HEK293 (cell line): ENCODE measurements around the gene SAMD14.

ENCODE experiments used
- MEIS1 ChIP-seq: sonication (generic); formaldehyde crosslinking; IDR thresholded peaks from 2 replicates; pipeline ENCODE4 v1.8.1; 2022; ENCODE audit warnings: missing genetic modification reagents, mild to moderate bottlenecking, borderline replicate concordance
- MZF1 ChIP-seq: fragments of 450-650 bp; formaldehyde crosslinking; IDR thresholded peaks from 2 replicates; pipeline ENCODE4 v1.5.1; 2017; ENCODE audit warnings: missing biosample characterization, missing genetic modification characterization, borderline replicate concordance
- SALL2 ChIP-seq: fragments of 450-650 bp; formaldehyde crosslinking; IDR thresholded peaks from 2 replicates; pipeline ENCODE4 v1.5.0; 2017; ENCODE audit warnings: missing biosample characterization, mild to moderate bottlenecking, missing genetic modification characterization, borderline replicate concordance
- WT1 ChIP-seq: fragments of 450-650 bp; formaldehyde crosslinking; IDR thresholded peaks from 2 replicates; pipeline ENCODE4 v1.5.1; 2016; ENCODE audit warnings: missing biosample characterization, missing genetic modification characterization
- ZFHX2 ChIP-seq: fragments of 450-650 bp; formaldehyde crosslinking; conservative IDR thresholded peaks from 2 replicates; pipeline ENCODE4 v1.5.1; 2016; ENCODE audit warnings: missing biosample characterization, missing genetic modification characterization
- ZNF274 ChIP-seq, 2 experiments: fragments of 200-500 bp in 1 of 2; fragments of 450-650 bp in 1 of 2; sonication (Bioruptor generic) in 1 of 2; formaldehyde crosslinking in 1 of 2; IDR thresholded peaks; 2 replicates each; pipeline versions ENCODE4 v1.5.1 to v1.6.1; 2014 to 2016; ENCODE audit warnings: borderline replicate concordance in 1 of 2, inconsistent platforms in 1 of 2, low read length in 1 of 2, missing biosample characterization in 1 of 2, missing genetic modification characterization in 1 of 2
- ZNF302 ChIP-seq: fragments of 450-650 bp; formaldehyde crosslinking; IDR thresholded peaks from 2 replicates; pipeline ENCODE4 v1.5.1; 2016; ENCODE audit warnings: missing biosample characterization, missing genetic modification characterization, low read depth
- ZNF473 ChIP-seq: fragments of 450-650 bp; formaldehyde crosslinking; IDR thresholded peaks from 2 replicates; pipeline ENCODE4 v1.5.1; 2017; ENCODE audit warnings: missing biosample characterization, missing genetic modification characterization
- ZNF510 ChIP-seq: fragments of 450-650 bp; formaldehyde crosslinking; IDR thresholded peaks from 2 replicates; pipeline ENCODE4 v1.5.1; 2018; ENCODE audit warnings: mild to moderate bottlenecking, missing genetic modification characterization, missing biosample characterization; ENCODE audit not compliant: insufficient replicate concordance
- ZNF664 ChIP-seq: fragments of 450-650 bp; formaldehyde crosslinking; IDR thresholded peaks from 2 replicates; pipeline ENCODE4 v1.5.1; 2016; ENCODE audit warnings: missing biosample characterization, missing genetic modification characterization
- ZSCAN23 ChIP-seq: fragments of 450-650 bp; formaldehyde crosslinking; IDR thresholded peaks from 2 replicates; pipeline ENCODE4 v1.5.1; 2016; ENCODE audit warnings: missing biosample characterization, missing genetic modification characterization
- TF ChIP-seq, protein P1 (sequence below): fragments of 450-650 bp; formaldehyde crosslinking; IDR thresholded peaks from 2 replicates; pipeline ENCODE4 v1.5.1; 2016; ENCODE audit warnings: missing biosample characterization, missing genetic modification characterization
- TF ChIP-seq, protein P2 (sequence below): fragments of 450-650 bp; formaldehyde crosslinking; IDR thresholded peaks from 2 replicates; pipeline ENCODE4 v1.5.1; 2016; ENCODE audit warnings: missing biosample characterization, missing genetic modification characterization, low read depth
- TF ChIP-seq, protein P3 (sequence below): fragments of 450-650 bp; formaldehyde crosslinking; IDR thresholded peaks from 2 replicates; pipeline ENCODE4 v1.5.1; 2016; ENCODE audit warnings: missing biosample characterization, missing genetic modification characterization

DNA sequence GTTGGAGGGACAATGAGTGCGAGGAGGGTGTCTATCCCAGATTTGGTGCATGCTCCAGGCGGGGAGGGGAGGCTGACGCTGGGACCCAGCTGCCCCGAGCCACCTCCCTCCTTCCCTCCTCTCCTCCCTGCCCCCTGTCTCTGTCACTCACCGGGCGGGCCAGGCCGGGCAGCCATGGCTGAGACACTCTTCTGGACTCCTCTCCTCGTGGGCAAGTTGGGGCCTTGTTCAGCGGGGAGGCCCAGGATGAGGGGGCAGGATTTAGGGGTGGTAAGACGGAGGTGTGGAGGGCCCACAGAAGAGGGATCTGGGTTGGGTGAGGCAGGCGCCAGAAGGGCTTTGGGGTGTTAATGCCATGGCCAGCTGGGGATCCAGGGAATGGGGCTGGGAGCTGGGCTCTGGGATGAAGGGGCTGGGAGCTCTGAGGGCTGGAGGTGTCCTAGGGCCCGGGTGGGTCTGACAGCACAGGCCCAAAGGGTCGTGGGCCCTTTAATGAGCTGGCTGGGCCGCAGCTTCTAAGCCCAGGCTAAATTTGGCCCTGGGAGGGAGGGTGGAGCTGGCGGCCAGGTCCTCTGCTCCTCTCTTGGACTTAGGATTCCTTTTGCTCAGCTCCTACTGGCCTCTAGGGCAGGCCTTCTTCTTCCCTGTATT, 36.0 kb upstream of the SAMD14 start, which contains the start of gene SGCA:
- no peak for TF ChIP-seq MZF1 (tag by site-specific recombination)
- TF ChIP-seq ZNF473 (tag by site-specific recombination): no peak
- no peak for TF ChIP-seq SALL2 (tag by site-specific recombination)
- TF ChIP-seq MEIS1 (CRISPR knock-in tag): no peak
- TF ChIP-seq, protein P1, sequence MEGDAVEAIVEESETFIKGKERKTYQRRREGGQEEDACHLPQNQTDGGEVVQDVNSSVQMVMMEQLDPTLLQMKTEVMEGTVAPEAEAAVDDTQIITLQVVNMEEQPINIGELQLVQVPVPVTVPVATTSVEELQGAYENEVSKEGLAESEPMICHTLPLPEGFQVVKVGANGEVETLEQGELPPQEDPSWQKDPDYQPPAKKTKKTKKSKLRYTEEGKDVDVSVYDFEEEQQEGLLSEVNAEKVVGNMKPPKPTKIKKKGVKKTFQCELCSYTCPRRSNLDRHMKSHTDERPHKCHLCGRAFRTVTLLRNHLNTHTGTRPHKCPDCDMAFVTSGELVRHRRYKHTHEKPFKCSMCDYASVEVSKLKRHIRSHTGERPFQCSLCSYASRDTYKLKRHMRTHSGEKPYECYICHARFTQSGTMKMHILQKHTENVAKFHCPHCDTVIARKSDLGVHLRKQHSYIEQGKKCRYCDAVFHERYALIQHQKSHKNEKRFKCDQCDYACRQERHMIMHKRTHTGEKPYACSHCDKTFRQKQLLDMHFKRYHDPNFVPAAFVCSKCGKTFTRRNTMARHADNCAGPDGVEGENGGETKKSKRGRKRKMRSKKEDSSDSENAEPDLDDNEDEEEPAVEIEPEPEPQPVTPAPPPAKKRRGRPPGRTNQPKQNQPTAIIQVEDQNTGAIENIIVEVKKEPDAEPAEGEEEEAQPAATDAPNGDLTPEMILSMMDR (tag by site-specific recombination): no peak
- no peak for TF ChIP-seq ZSCAN23
- no peak for TF ChIP-seq ZNF302 (tag by site-specific recombination)
- TF ChIP-seq, protein P2, sequence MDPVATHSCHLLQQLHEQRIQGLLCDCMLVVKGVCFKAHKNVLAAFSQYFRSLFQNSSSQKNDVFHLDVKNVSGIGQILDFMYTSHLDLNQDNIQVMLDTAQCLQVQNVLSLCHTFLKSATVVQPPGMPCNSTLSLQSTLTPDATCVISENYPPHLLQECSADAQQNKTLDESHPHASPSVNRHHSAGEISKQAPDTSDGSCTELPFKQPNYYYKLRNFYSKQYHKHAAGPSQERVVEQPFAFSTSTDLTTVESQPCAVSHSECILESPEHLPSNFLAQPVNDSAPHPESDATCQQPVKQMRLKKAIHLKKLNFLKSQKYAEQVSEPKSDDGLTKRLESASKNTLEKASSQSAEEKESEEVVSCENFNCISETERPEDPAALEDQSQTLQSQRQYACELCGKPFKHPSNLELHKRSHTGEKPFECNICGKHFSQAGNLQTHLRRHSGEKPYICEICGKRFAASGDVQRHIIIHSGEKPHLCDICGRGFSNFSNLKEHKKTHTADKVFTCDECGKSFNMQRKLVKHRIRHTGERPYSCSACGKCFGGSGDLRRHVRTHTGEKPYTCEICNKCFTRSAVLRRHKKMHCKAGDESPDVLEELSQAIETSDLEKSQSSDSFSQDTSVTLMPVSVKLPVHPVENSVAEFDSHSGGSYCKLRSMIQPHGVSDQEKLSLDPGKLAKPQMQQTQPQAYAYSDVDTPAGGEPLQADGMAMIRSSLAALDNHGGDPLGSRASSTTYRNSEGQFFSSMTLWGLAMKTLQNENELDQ (tag by site-specific recombination): no peak
- no peak for TF ChIP-seq ZNF510 (tag by site-specific recombination)
- TF ChIP-seq ZNF274 (IDR thresholded peaks at IDR 0.05; ENCODE audit: low read length): no peak
- no peak for TF ChIP-seq ZNF274 (tag by site-specific recombination; IDR thresholded peaks at IDR 0.05; ENCODE audit: borderline replicate concordance)
- TF ChIP-seq, protein P3, sequence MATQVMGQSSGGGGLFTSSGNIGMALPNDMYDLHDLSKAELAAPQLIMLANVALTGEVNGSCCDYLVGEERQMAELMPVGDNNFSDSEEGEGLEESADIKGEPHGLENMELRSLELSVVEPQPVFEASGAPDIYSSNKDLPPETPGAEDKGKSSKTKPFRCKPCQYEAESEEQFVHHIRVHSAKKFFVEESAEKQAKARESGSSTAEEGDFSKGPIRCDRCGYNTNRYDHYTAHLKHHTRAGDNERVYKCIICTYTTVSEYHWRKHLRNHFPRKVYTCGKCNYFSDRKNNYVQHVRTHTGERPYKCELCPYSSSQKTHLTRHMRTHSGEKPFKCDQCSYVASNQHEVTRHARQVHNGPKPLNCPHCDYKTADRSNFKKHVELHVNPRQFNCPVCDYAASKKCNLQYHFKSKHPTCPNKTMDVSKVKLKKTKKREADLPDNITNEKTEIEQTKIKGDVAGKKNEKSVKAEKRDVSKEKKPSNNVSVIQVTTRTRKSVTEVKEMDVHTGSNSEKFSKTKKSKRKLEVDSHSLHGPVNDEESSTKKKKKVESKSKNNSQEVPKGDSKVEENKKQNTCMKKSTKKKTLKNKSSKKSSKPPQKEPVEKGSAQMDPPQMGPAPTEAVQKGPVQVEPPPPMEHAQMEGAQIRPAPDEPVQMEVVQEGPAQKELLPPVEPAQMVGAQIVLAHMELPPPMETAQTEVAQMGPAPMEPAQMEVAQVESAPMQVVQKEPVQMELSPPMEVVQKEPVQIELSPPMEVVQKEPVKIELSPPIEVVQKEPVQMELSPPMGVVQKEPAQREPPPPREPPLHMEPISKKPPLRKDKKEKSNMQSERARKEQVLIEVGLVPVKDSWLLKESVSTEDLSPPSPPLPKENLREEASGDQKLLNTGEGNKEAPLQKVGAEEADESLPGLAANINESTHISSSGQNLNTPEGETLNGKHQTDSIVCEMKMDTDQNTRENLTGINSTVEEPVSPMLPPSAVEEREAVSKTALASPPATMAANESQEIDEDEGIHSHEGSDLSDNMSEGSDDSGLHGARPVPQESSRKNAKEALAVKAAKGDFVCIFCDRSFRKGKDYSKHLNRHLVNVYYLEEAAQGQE (tag by site-specific recombination): no peak
- no peak for TF ChIP-seq ZFHX2 (tag by site-specific recombination)
- TF ChIP-seq WT1: no peak
- no peak for TF ChIP-seq ZNF664 (tag by site-specific recombination)
